K562 (cell line): Measurements from ENCODE around the gene AJAP1. TPM values are rescaled to one million over a fixed set of nuclear protein-coding genes. Genes with fewer than 3 reads are reported as not detected.

Experiments
- ATAC-seq: fragments of 200-7000 bp; cut with Tn5 transposase; 3 replicates; pipeline ENCODE4 v1.9.1; 2020; ENCODE audit warnings: moderate library complexity
- BruUV-seq: library from RNA; stranded (reverse); fragments of 400-500 nt; replicated peaks from 2 replicates; lab custom pipeline; 2021; lab: Mats Ljungman, UMichigan
- CTCF ChIA-PET: fragments of 300-600 bp; formaldehyde crosslinking; extraction: SDS; loops from one replicate; lab custom pipeline; 2021; ENCODE audit warnings: low intra/inter-chr PET ratio; lab: Yijun Ruan, JAX
- POLR2A ChIA-PET: fragments of 300-600, 350-650 bp; sonication (Branson Sonifier 250); formaldehyde crosslinking; extraction: SDS; loops from one replicate; lab custom pipeline; 2021; ENCODE audit warnings: antibody characterized with exemption, inconsistent platforms; lab: Yijun Ruan, JAX
- DNase-seq, 4 experiments: peaks; one replicate each; pipeline versions ENCODE4 v3.0.0 to v3.0.0-alpha.2; 2011 to 2018; ENCODE audit warnings: low spot score in 3 of 4, mixed read lengths in 3 of 4; ENCODE audit errors: extremely low read depth in 1 of 4
- FAIRE-seq: peaks from 2 replicates; lab custom pipeline; 2011; peaks lifted over from hg19 to GRCh38; lab: Jason Lieb, UNC
- H2AFZ ChIP-seq: 2 replicates; pipeline ENCODE4 v1.6.0; 2011; ENCODE audit warnings: low read depth, low read length, control low read depth, inconsistent platforms
- H3K27ac ChIP-seq: fragments of 200-600 bp; 3 replicates; pipeline ENCODE4 v1.8.0; 2011; ENCODE audit warnings: low read depth, mild to moderate bottlenecking, control low read depth, inconsistent platforms, low read length, moderate library complexity, mixed read lengths; ENCODE audit errors: extremely low read depth
- H3K27me3 ChIP-seq, 2 experiments: fragments of 300-600 bp in 1 of 2; 2 replicates in 1 of 2; 3 replicates in 1 of 2; pipeline versions ENCODE4 v1.6.0 to v1.8.0; 2011; ENCODE audit warnings: inconsistent platforms in 2 of 2, low read length in 2 of 2, mild to moderate bottlenecking in 1 of 2, mixed read lengths in 1 of 2, moderate library complexity in 1 of 2; ENCODE audit not compliant: control insufficient read depth in 2 of 2, insufficient read depth in 2 of 2
- H3K36me3 ChIP-seq: fragments of 300-600 bp; 3 replicates; pipeline ENCODE4 v1.8.0; 2011; ENCODE audit warnings: mild to moderate bottlenecking, low read length, inconsistent platforms; ENCODE audit not compliant: control insufficient read depth, insufficient read depth
- H3K4me1 ChIP-seq, 2 experiments: fragments of 200-600 bp in 1 of 2; replicated peaks in 1 of 2; 2 replicates in 1 of 2; 3 replicates in 1 of 2; pipeline versions ENCODE4 v1.5.1 to v1.8.0; 2011; ENCODE audit warnings: inconsistent platforms in 2 of 2, low read length in 2 of 2, mild to moderate bottlenecking in 1 of 2, mixed read lengths in 1 of 2, moderate library complexity in 1 of 2; ENCODE audit not compliant: control insufficient read depth in 2 of 2, insufficient read depth in 2 of 2
- H3K4me2 ChIP-seq: 2 replicates; pipeline ENCODE4 v1.6.1; 2011; ENCODE audit warnings: low read length, control low read depth, inconsistent platforms, mixed read lengths; ENCODE audit not compliant: insufficient read depth
- H3K4me3 ChIP-seq: fragments of 200-600 bp; sonication (generic), shearing (Covaris generic); 2 replicates; pipeline ENCODE4 v1.5.1; 2016; ENCODE audit warnings: control low read depth, inconsistent platforms
- H3K79me2 ChIP-seq: fragments of 200-600 bp; 3 replicates; pipeline ENCODE4 v1.8.0; 2011; ENCODE audit warnings: low read length, inconsistent platforms; ENCODE audit not compliant: control insufficient read depth, insufficient read depth
- H3K9ac ChIP-seq, 2 experiments: 2 replicates each; pipeline versions ENCODE4 v1.6.0 to v1.6.1; 2011; ENCODE audit warnings: low read depth in 2 of 2, low read length in 2 of 2, control low read depth in 1 of 2, inconsistent platforms in 1 of 2, mild to moderate bottlenecking in 1 of 2, mixed read lengths in 1 of 2; ENCODE audit not compliant: insufficient read depth in 1 of 2
- H3K9me1 ChIP-seq: one replicate; pipeline ENCODE4 v1.6.0; 2011; ENCODE audit warnings: inconsistent platforms, mild to moderate bottlenecking, low read length, moderate library complexity; ENCODE audit not compliant: control insufficient read depth, insufficient read depth
- H3K9me3 ChIP-seq: replicated peaks from 2 replicates; pipeline ENCODE4 v1.5.1; 2011; ENCODE audit warnings: low read depth, low read length, inconsistent platforms; ENCODE audit not compliant: control insufficient read depth, insufficient read depth
- H4K20me1 ChIP-seq: replicated peaks from 2 replicates; pipeline ENCODE4 v1.6.1; 2011; ENCODE audit warnings: low read length, inconsistent platforms, mixed read lengths; ENCODE audit not compliant: control insufficient read depth, insufficient read depth
- CTCFL ChIP-seq: IDR thresholded peaks from 2 replicates; pipeline ENCODE4 v1.6.1; 2011; ENCODE audit warnings: borderline replicate concordance, low read depth, mild to moderate bottlenecking, moderate library complexity, low read length; ENCODE audit not compliant: insufficient read depth, poor library complexity, severe bottlenecking
- FOXP1 ChIP-seq: sonication (generic); formaldehyde crosslinking; IDR thresholded peaks from 2 replicates; pipeline ENCODE4 v1.8.0; 2022; ENCODE audit warnings: mild to moderate bottlenecking, missing genetic modification reagents
- NCOA1 ChIP-seq: fragments of 450-650 bp; IDR thresholded peaks from 2 replicates; pipeline ENCODE4 v1.6.1; 2016; ENCODE audit warnings: low read depth
- YY1 ChIP-seq, 3 experiments: IDR thresholded peaks; 2 replicates each; pipeline ENCODE4 v1.6.1; 2011; ENCODE audit warnings: low read length in 2 of 3, mild to moderate bottlenecking in 2 of 3, moderate library complexity in 2 of 3, borderline replicate concordance in 1 of 3, control low read depth in 1 of 3, low read depth in 1 of 3; ENCODE audit not compliant: insufficient read depth in 3 of 3, insufficient replicate concordance in 2 of 3, control insufficient read depth in 1 of 3, insufficient read length in 1 of 3; ENCODE audit errors: extremely low read depth in 1 of 3
- ZNF384 ChIP-seq: IDR thresholded peaks from 2 replicates; pipeline ENCODE4 v1.6.1; 2012; ENCODE audit warnings: low read depth, low read length, improper control_type of control experiment
- WGBS: fragments of 100-300 bp; shearing (Covaris generic); methylation state at CpG from one replicate; pipeline ENCODE4 v1.1.6; 2016; ENCODE audit warnings: low coverage, mixed read lengths; ENCODE audit not compliant: insufficient coverage; ENCODE audit errors: missing lambda C conversion rate; 5-methylcytosine and 5-hydroxymethylcytosine counted together
- in situ Hi-C: fragments of 300-500 bp; cut with MboI; formaldehyde crosslinking; loops from 4 replicates; pipeline ENCODE4 v1.15.0; 2018; ENCODE audit warnings: inconsistent platforms, mixed read lengths
- intact Hi-C: fragments of 100-400 bp; cut with micrococcal nuclease; formaldehyde crosslinking; loops from 2 replicates; pipeline ENCODE4 v1.14.2; 2022
- polyA plus RNA-seq, 8 experiments: library from polyadenylated mRNA; depleted of rRNA in 4 of 8; stranded (reverse) in 5 of 8; unstranded in 3 of 8; fragments of >200 nt; fragmentation: Nextera tagmentation in 2 of 8; fragmentation: Illumina TruSeq in 1 of 8; extraction: Ambion mirVana in 2 of 8; extraction: Trizol in 1 of 8; gene quantifications; 2 replicates each; pipeline versions ENCODE4 v1.2.1 to v1.2.3, GENCODE V29; 2011 to 2014; ENCODE audit warnings: inconsistent platforms in 1 of 8, missing spikeins in 1 of 8
- total RNA-seq, 7 experiments: library from RNA; depleted of rRNA in 6 of 7; stranded (reverse); fragments of >200 nt in 6 of 7; fragmentation: Illumina TruSeq in 2 of 7; extraction: Trizol in 2 of 7; gene quantifications; 2 replicates each; pipeline versions ENCODE4 v1.2.1 to v1.2.3, GENCODE V29; 2011 to 2021; ENCODE audit warnings: low replicate concordance in 1 of 7

AJAP1 gene
- total and polyA plus RNA-seq, 9 of the 15 experiments (the other 6 are each of a cell fraction or from before 2014, with no cell fraction given) = not detected

- CTCF ChIA-PET = no interaction called here
- H3K27ac ChIP-seq = no peak overlapping the region
- in situ Hi-C loops = no loop called here
Observed at GRCh38 chr1:4786055-4786454, 131.6 kb downstream of the AJAP1 start.

More at GRCh38 chr1:4786055-4786454, 131.6 kb downstream of the AJAP1 start:
- no peak for FAIRE-seq
- DNase-seq = no peak
- Histone ChIP-seq H3K9me3 (no peaks in the 10 kb centered on the region), H3K4me1 (no peaks in the 10 kb centered on the region), H3K4me3 (no peak overlapping the region), H3K36me3 (no peaks in the 10 kb centered on the region), H3K9ac (no peak overlapping the region), H3K4me2 (no peak overlapping the region), H3K79me2 (no peaks in the 10 kb centered on the region), H3K27me3 (peaks cover 7 to 35% of the 10 kb centered on the region in 2 experiments; a peak in 3 of 5 replicates), H2AFZ (no peak overlapping the region), H3K9me1 (peaks cover 2% of the 10 kb centered on the region), H4K20me1 (no peaks in the 10 kb centered on the region; the same call in 1 of the 2 replicates)
- POLR2A ChIA-PET = interaction anchor here (0.6 kb wide), 1 partner anchor 949 kb away, joined by 3 read pairs; no protein-coding TSS in a partner anchor
- no peak for TF ChIP-seq CTCFL
- no peak for TF ChIP-seq YY1 (IDR thresholded peaks at IDR 0.05; ENCODE audit: borderline replicate concordance in 1 of 3, control insufficient read depth in 1 of 3, extremely low read depth in 1 of 3, insufficient read depth in 3 of 3, insufficient read length in 1 of 3, insufficient replicate concordance in 2 of 3, low read depth in 1 of 3, low read length in 2 of 3)
- no peak for TF ChIP-seq NCOA1
- no peak for TF ChIP-seq ZNF384
- TF ChIP-seq FOXP1 (CRISPR knock-in tag) = no peak
- intact Hi-C loops = no loop called here
- under 1% methylated on average over 8 of the region's 8 CpGs for WGBS
- no peak for ATAC-seq
- BruUV-seq = no TSS peak
